GM21737 (cell line): Measurements from ENCODE around the gene MBIP.
A peak's percentile ranks its signal among the peaks of the same experiment; 100 is the strongest.

ENCODE experiments used
- ATAC-seq: cut with Tn5 transposase; IDR thresholded peaks from one replicate; pipeline ENCODE4 v1.9.1; 2021; ENCODE audit warnings: mild to moderate bottlenecking, moderate library complexity; ENCODE audit not compliant: unreplicated experiment

Gene MBIP

GRCh38 chr14:36315159-36315853 is 5.1 kb downstream of the MBIP start:
- ATAC-seq: peak; percentile 58

- ATAC-seq: no peak
Measured at GRCh38 chr14:36313898-36314297, 6.5 kb downstream of the MBIP start.

DNA sequence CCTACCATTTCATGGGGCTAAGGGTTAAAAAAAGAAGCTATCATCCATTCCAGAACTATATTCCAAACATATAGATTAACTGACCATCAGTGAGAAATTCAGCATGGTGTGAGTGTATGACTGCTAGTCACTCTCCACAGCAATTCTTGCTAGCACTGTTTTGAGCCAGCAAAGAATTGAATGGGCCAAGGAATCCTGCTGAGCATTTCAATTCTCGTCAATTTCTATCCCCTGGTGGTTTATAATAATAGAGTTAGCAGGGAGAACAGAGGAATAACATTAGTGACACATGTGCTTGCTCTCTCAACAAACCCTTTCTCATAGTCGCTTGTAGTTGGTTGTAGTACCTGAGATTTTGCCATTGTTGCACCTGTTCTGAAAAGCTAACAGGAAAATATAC is 7.2 kb downstream of the MBIP start:
- no peak for ATAC-seq

GRCh38 chr14:36306836-36307235 is 13.6 kb downstream of the MBIP start:
- ATAC-seq: no peak

GRCh38 chr14:36304895-36305294 is 15.5 kb downstream of the MBIP start:
- ATAC-seq: no peak

GRCh38 chr14:36303960-36304359 is 16.5 kb downstream of the MBIP start:
- ATAC-seq: no peak

- ATAC-seq: no peak
Measured at GRCh38 chr14:36302823-36303222, 17.6 kb downstream of the MBIP start.

DNA sequence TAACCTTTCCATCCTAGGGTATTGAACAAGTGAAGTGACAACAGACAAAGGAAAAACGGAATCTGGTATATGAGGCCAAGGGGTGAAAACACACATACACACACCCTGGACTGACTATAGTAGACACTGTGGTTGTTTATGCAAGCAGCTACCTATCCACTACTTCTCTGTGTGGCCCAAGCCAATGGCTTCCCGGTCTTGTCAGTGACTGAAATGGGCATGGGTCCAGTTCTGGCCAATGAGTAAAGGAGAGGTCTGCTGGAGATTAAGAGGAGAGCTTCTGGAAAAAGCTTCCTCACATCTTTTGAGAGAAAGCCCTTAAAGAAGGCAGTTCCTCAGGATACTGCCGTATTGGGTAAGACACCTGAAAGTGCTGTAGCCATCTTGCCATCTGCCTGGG is 19.3 kb downstream of the MBIP start:
- no peak for ATAC-seq

GRCh38 chr14:36300337-36300736 is 20.1 kb downstream of the MBIP start:
- ATAC-seq: no peak

DNA sequence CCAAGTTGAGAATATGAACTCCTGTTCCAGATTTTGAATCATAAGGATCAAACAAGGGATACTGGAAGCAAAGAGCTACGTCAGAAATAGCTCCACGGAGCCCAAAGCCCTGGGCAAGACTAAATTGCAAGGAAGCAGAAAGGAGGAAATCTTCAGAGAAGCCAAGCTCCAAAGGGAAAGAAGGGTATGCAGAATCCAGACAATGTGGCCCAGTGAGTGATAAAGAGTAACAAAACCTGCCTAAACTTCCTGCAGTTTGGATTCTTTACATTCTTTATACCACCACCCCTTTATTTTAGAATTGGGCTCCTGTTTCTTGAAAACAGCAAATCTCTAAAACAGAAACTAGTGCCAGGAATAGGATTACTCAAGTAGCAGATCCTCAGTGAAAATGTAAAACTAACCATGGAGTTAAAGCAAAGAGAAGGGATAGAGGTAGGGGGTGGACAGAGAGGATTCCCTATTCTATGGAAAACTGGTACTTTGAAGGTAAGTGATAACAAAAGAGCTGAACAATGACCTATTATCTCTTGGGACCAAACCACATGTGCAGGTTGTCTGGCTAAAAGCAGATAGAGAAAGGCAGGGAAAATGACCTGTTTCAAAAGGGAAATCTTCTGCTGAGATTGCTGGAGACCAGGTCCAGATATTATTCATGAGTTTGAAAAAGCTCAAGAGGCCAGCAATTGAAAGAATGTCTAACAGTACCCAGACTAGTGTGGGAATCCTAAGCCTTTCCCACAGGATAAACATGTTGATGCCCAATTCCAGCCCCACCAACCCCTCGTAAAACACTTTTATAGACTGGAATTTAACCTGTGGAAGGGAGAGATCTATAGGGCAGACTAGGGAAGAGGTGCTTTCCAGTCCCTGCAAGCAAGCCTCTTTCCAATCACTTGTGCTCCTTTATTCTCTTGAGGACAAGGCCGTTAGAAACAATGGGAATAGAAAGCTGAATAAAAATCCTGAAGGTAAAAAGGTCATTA is 24.5 kb downstream of the MBIP start:
- ATAC-seq: no peak

DNA sequence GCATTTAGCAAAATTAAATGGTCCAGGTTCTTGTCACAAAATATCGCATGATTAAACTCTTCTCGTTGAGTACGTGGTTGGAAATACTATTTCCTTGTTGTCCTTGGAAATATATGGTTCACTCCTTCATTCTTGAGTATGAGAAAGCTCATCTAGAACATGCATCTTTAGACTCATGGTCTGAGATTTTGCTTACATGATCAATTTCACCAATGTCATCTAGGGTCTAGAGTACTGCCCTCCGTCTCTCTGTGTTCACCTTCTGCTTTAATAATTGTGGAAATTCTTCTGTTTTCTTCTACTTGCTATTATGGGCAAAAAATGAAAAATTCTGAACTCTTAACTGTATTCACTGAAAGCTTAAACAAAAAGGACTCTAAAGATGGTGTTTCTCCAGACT is 25.9 kb downstream of the MBIP start:
- ATAC-seq: no peak

- ATAC-seq: no peak
Measured at GRCh38 chr14:36293824-36294223, 26.6 kb downstream of the MBIP start.

GRCh38 chr14:36289954-36290353 is 30.5 kb downstream of the MBIP start:
- ATAC-seq: no peak

GRCh38 chr14:36288496-36288895 is 31.9 kb downstream of the MBIP start:
- ATAC-seq: no peak

GRCh38 chr14:36284971-36285595 is 35.4 kb downstream of the MBIP start:
- ATAC-seq: no peak

DNA sequence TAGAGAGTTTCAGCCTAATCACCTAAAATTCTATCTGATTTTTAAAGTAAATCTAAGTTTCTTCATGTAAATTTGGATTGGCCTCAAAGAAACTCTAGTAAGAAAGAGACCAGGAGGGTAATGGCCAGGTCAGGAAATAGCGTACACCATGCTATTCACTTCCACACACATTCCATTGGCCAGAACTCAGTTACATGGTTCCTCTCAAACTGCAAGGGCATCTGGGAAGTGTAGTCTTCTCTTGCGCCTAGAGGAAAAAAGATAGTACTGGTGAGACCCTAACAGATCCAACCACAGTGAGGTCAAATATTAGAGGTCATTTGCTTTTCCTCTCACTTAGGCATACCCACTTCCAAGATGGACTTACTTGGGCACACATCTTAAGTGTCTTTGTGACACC is 39.1 kb downstream of the MBIP start:
- ATAC-seq: no peak

DNA sequence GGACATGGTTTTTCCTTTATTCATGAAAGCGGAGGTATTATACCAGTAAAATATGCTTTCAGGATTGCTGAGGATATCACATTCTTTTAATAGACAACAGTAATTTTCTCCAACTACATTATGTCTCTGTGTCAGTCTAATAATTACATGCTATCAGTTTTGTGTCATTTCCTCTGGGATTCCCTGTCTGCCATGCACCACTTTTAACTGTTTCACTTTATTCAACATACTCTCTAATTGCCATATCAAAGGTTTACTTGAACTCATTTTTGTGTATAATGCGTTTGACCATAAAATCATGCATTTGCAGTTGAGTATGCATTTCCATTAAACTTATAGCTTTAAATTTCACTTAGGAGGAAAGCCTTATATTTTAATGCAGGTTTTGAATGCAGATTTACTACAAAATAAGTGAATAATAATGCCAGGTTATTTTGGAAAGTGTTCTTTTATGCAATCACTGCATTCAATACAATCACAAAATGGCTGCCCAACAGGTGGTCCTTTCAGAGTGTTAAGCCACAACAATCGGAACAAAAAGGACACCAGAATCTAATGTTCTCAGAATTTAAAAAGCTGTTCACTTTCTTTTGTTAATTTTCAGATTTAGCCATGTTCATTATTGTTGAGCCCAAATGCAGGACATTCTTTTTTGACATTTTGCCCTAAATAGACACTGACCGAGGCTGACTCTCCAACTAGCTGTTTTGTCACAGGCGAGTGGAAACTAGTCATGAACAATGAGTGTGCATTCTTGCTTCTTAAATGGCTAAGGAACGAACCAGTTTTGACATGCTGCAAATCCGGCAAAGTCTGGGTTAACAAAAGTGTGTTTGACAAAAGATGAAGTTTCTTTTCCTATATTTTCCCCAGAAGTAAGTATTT is 40.9 kb downstream of the MBIP start:
- no peak for ATAC-seq

DNA sequence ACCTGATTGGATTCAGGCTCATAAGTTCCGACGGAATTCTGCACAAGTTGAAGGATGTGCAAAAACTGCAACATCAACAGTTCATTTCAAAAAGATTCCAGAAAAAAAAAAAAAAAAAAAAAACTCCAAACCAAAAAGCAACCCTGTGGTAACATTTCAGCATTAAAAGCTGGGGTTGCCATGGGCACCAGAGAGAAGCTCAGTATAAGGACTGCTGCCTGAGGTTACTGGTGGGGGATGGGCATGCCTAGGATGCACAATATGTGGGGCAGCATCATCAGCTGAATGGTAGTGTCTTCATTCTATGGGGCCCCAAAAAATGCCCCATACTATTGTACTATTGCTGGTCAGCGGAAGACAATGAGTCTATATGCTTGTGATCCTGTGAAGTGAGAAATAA is 44.7 kb downstream of the MBIP start:
- ATAC-seq: no peak

- no peak for ATAC-seq
Measured at GRCh38 chr14:36271939-36272907, 48.2 kb downstream of the MBIP start.

DNA sequence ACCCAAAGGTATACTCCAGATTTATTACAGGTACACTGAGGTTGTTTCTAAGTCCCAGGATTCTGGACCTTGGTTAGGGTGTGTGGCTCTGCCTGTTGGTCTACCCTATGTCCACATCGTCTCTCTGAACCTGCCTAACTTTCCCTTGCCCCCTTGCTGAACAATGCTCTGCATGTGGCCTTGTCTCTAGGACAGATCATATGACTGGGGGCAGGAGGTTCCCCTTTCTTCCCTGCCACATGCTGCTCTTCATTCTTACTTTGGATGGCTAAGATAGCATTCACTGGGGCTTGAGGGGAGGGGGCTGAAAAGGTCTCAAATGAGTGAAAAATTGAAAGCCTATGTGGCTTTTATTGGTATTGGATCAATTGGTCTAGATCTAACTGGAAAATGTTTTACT is 49.2 kb downstream of the MBIP start:
- no peak for ATAC-seq
